KOPT-K1 (cell line): ENCODE data around the gene P3R3URF.
"Not testable (repeated sequence)": the region's sequence is repeated elsewhere in the genome, so short reads cannot be mapped to it uniquely, and the experiment has no call there.

Experiments
- H3K27ac ChIP-seq: fragments of 200-600 bp; sonication (generic); 2 replicates; pipeline ENCODE4 v1.5.1; 2016; ENCODE audit warnings: antibody characterized with exemption, mild to moderate bottlenecking, low read depth, low read length; ENCODE audit not compliant: poor library complexity, severe bottlenecking
- H3K36me3 ChIP-seq: fragments of 200-600 bp; sonication (generic); 2 replicates; pipeline ENCODE4 v1.5.1; 2017; ENCODE audit warnings: antibody characterized with exemption, mild to moderate bottlenecking, low read length, moderate library complexity; ENCODE audit not compliant: insufficient read depth
- H3K9me3 ChIP-seq: fragments of 200-600 bp; sonication (generic); 2 replicates; pipeline ENCODE4 v1.5.1; 2017; ENCODE audit warnings: antibody characterized with exemption, low read length, mild to moderate bottlenecking; ENCODE audit not compliant: insufficient read depth, poor library complexity, severe bottlenecking

Gene P3R3URF

DNA sequence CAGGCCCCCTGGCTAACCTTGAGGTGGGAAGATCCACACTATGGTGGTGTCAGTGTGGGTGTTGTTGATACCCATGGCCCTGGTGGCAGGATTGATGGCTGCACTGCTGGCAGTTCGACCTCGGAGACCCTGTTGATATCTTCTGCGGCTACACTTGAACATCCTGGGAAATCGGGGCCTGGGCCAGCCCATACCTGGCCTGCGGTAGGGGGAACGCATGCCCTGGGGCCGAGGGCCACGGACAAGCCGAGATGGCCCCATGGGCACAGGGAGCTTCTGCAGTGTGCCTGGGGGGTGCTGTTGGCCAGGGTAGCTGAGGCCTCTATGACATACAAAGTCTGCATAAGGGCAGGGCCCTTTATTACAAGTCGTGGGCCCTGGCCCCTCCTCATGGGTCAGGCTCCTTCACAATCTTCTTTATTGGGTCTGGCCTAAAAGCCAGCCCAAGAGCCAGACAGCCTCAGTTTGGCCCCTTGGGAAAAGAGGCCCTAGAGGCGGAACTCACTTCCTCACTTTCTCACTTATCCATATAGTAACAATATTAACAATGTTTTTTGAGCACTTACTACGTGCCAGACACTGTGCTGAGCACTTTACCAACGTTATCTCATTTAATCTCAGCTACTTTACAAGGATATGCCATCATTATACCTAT, at the start of gene P3R3URF:
Gene P3R3URF (minus strand): TSS at position 278 of the 655 bp plus-strand sequence. CDS start 17 bp downstream, at position 261.
- no peak within 1 kb of the TSS for H3K27ac ChIP-seq
- no peaks in the 10 kb centered on the region for H3K36me3 ChIP-seq

DNA sequence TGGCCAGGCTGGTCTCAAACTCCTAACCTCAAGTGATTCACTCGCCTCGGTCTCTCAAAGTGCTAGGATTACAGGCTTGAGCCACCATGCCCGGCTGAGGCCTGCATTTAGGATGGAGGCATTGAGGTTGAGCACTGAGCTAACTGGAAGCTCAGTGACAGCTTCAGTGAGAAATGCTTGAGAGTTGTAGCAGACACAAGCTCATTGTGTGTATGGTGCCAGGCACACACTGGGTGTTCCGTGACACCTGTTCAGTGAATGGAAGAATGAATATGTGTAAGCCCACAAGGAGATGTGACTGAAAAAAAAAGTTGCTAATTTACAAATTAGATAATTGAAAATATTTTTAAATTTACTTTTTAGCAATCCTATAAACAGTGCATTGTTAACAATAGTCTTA, 48.7 kb upstream of the P3R3URF start:
- Histone ChIP-seq H3K9me3 (no peaks in the 10 kb centered on the region), H3K27ac (no peak overlapping the region), H3K36me3 (no peaks in the 10 kb centered on the region)

More for the DNA sequence above, at the start of gene P3R3URF:
- H3K9me3 ChIP-seq, result no peaks in the 10 kb centered on the region

DNA sequence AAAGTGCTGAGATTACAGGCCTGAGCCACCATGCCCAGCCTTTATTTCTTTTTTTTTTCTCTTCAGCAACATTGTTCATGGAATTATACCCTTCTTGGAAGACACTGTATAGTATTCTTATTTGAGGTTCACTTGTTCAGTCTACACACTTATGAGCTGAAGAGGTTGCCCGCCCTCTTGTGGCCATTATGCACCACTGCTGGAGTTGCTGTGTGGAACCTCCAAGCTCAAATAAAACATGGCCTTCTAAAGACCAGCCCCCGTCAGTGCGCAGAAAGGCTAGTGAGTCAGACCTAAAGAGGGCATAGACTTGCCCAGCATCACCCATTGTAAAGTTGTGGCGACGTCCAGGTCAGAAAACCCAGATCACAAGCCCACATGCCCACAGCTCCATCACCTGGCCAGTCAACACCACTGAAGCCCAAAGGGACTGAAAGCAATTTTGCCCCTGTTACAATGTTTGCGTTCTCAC, 47.2 kb upstream of the P3R3URF start:
- Histone ChIP-seq H3K36me3 (no peaks in the 10 kb centered on the region), H3K27ac (no peak overlapping the region), H3K9me3 (no peaks in the 10 kb centered on the region)

DNA sequence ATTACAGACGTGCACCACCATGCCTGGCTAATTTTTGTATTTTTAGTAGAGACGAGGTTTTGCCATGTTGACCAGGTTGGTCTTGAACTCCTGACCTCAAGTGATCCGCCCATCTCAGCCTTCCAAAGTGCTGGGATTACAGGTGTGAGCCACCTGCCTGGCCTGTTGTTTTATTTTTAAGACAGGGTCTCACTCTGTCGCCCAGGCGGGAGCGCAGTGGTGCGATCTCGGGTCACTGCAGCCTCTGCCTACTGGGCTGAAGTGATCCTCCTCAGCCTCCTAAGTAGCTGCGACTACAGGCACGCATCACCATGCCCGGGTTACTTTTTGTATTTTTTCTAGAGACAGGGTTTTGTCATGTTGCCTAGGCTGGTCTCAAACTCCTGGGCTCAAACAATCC, 46.8 kb upstream of the P3R3URF start:
- not testable (repeated sequence) for H3K36me3 ChIP-seq, H3K27ac ChIP-seq, H3K9me3 ChIP-seq

DNA sequence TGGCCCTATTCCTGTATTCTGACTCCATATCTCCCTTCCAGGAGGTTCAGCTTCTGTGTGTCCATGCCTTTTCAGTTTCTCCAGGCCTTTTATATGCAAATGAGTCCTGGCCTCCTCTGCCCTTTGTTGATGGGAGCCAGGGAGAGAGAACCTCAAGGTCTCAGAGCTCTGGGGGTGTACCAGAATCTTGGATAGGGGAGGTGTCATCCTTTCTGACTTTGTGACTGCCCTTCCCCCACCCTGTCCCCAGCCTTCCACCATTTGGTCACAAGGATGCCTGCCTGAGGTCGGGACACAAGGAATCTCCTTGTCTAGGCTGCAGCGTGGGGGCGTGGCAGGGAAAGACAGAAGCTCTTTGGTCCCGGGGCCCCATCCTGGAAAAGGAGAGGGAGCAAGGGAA, 45.5 kb upstream of the P3R3URF start:
- no peaks in the 10 kb centered on the region for H3K36me3 ChIP-seq
- no peak overlapping the region for H3K27ac ChIP-seq
- no peaks in the 10 kb centered on the region for H3K9me3 ChIP-seq

DNA sequence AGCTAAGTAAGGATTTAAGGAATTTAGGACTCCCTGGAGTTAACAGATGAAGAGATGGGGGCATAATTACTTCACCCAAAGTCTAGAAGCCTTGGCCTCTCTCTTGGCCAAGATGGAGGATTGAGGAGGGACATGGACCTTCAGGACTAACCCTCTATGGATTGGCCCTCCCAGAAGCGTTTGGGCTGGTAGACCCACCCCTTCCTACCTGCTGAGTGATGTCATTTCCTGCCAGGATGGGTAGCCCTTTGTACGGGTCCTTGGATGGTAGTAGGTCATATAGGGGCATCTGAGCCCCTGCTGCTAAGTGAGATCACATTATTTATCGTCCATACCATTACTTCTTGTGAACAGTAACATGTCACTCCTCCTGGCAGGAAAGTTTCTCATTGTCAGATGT, 44.5 kb upstream of the P3R3URF start:
- H3K27ac ChIP-seq, result no peak overlapping the region

DNA sequence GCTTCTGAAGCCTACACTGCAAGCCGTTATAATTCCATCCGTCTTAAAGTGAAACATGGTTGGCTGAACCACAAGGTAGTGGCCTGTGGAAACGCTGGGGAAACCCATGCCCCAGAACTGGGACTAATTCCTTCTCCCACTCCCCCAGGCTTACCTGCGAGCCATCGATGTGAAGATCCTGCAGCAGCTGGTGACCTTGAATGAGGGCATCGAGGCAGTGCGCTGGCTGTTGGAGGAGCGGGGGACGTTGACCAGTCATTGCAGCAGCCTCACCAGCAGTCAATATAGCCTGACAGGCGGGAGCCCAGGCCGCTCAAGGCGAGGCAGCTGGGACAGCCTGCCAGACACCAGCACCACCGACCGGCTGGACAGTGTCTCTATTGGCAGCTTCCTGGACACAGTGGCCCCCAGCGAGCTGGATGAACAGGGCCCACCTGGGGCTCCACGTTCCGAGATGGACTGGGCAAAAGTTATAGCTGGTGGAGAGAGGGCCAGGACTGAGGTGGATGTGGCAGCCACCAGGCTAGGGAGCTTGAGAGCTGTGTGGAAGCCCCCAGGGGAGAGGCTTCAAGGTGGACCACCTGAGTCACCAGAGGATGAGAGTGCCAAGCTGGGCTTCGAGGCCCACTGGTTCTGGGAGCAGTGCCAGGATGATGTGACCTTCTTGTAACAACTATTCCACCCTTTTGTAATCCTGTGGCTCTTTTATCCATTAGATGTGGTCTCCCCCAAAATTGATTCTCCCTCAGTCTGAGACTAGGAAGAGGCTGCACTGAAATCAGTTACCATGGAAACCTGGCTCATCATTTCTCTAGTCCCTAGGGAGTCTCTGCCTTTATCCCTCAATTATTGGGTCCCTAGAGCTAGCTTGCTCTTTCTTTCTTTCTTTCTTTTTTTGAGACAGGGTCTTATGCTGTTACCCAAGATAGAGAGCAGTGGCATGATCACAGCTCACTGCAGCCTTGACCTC, 43.5 kb upstream of the P3R3URF start:
- Histone ChIP-seq H3K9me3 (no peaks in the 10 kb centered on the region), H3K27ac (no peak overlapping the region), H3K36me3 (no peaks in the 10 kb centered on the region)

More for the DNA sequence above, 44.5 kb upstream of the P3R3URF start:
- Histone ChIP-seq H3K36me3 (no peaks in the 10 kb centered on the region), H3K9me3 (no peaks in the 10 kb centered on the region)

DNA sequence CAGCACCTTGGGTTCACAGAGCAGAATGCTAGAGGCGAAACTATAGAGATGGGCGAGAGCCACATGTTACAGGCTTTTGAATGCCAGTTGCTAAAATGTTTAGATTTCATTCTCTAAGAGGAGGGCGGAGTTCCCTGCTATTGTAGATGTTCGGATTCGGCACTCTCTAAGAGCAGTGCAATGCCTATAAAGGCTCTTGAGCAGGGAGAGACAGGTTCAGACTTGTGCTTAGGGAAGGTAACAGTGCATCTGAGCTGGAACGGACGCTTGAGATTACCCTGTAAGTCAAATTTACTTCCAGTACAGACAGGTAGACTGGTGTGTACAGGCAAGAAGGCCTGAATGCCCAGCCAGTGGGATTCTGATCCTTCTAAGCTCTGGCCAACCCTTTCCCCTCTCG, 42.2 kb upstream of the P3R3URF start:
- no peak overlapping the region for H3K27ac ChIP-seq
- H3K9me3 ChIP-seq, result no peaks in the 10 kb centered on the region
- H3K36me3 ChIP-seq, result no peaks in the 10 kb centered on the region

DNA sequence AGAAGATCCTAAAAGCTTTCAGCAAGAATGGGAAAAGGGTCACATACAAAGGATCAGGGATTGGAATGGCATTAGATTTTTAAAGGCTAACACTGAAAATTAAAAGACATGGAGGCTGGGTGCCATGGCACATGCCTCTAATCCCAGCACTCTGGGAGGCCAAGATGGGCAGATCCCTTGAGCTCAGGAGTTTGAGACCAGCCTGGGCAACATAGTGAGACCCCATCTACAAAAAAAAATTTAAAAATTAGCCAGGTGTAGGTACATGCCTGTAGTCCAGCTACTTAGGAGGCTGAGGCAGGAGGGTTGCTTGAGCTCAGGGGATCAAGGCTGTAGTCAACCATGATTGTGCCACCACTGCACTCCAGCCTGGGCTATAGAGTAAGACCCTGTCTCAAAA, 39.2 kb upstream of the P3R3URF start:
- no peaks in the 10 kb centered on the region for H3K9me3 ChIP-seq
- no peak overlapping the region for H3K27ac ChIP-seq
- H3K36me3 ChIP-seq, result no peaks in the 10 kb centered on the region

DNA sequence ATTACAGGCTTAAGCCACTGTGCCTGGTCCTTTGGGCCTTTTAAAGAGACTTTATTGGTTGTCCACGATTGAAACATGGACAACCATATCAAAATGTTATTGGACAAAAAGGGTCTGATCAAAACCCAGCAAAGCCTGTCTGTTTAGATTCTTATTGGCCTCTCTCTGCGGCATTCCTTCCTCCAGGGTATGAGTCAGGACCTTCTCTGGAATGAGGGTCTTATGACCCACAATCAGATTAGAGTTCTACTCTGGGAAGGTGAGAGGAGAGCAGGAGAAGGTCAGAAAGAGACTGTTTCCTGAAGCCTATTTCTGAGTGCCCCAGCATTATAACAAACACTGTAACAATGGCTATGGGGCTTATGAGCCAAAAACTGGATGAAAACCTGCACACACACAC, 34.8 kb upstream of the P3R3URF start:
- Histone ChIP-seq H3K9me3 (no peaks in the 10 kb centered on the region), H3K27ac (no peak overlapping the region), H3K36me3 (no peaks in the 10 kb centered on the region)

DNA sequence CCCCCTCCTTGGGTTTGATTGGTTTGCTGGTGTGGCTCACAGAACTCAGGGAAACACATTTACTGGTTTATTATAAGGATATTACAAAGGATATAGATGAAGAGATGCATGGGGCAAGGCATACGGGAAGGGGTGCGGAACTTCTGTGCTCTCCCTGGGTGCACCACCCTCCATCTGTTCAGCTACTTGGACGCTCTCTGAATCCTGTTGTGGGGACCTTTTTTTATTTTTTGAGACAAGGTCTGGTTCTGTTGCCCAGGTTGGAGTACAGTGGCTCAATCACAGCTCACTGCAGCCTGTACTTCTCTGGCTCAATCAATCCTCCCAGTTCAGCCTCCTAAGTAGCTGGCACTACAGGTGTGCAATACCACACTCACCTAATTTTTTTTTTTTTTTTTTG, 34.3 kb upstream of the P3R3URF start:
- Histone ChIP-seq H3K27ac (no peak overlapping the region), H3K36me3 (no peaks in the 10 kb centered on the region), H3K9me3 (no peaks in the 10 kb centered on the region)

DNA sequence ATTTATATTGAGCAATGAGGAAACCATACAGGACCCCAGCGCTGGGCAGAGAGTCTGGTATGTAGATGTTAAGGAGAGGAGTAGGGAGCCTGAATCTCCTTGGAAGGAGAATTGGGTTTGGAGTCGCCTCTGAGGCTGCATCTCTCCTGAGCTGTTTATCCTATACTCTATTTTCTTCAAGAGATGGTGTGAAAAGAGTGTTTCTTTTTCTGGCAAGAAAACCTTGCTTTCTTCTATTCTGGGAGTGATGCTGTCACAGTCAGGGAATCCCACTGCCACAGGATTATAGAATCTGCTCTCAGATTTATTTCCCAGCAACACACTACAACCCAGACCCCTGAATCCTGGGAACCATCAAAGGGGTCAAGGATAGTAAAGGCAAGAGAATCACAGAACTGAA, 30.1 kb upstream of the P3R3URF start:
- Histone ChIP-seq H3K9me3 (no peaks in the 10 kb centered on the region), H3K27ac (no peak overlapping the region), H3K36me3 (no peaks in the 10 kb centered on the region)

DNA sequence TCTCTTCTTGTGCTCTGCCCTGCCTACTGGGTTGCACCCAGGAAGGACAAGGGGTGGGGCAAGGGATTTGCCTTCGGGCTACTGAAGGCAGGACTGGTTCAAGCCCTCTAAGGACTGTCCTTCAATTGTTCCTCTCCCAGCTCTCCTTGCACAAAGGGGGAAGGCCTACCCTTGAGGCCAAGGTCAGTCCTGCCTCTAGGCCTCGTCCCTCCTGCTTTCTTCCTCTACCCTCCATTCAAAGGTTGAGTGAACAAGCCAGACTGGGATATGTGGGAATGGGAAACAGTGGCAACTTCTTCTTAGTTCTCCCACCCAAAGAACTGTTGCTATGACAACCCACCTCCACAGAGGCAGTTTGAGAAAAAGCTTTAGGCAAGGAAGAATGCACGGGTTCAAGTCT, 29.5 kb upstream of the P3R3URF start:
- Histone ChIP-seq H3K36me3 (no peaks in the 10 kb centered on the region), H3K27ac (no peak overlapping the region), H3K9me3 (no peaks in the 10 kb centered on the region)

DNA sequence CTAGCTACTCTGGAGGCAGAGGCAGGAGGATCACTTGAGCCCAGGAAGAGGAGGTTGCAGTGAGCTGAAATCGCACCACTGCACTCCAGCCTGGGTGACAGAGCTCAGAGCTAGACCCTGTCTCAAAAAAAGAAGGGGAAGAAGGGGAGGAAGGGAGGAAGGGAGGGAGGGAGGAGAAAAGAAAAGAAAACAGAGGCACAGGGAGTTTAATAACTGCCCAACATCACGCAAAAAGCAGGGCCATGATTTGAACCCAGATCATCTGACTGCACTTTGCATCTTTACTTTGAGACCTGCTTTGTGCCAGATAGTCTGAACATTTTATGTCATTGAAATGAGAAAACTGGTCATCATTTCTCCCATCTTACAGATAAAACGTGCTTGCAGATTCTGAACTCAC, 28.9 kb upstream of the P3R3URF start:
- Histone ChIP-seq H3K36me3 (no peaks in the 10 kb centered on the region), H3K27ac (no peak overlapping the region), H3K9me3 (no peaks in the 10 kb centered on the region)

DNA sequence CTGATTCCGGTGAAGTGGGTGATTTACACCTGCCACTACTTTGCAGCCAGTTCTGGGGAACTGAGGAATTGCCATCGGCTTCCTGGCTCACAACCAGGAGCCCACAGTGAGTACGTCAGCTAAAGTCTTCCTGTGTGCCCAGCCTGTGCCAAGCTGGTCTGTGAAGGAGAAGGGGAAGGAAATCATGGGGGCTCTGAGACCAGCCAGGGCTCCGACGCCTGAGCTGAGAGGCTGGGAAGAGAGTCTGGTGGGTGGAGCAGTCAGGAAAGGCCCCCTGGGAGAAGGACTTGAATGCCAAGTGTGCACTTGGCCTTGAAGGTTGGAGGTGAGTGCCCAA, 28.1 kb upstream of the P3R3URF start:
- Histone ChIP-seq H3K9me3 (no peaks in the 10 kb centered on the region), H3K36me3 (no peaks in the 10 kb centered on the region), H3K27ac (no peak overlapping the region)
